ENCODE results near the gene OR10D3. TPM values are rescaled to one million over a fixed set of nuclear protein-coding genes. Genes with fewer than 3 reads are reported as not detected.

OR10D3 gene
- total and polyA plus RNA-seq, 11 donors = not detected

DNA sequence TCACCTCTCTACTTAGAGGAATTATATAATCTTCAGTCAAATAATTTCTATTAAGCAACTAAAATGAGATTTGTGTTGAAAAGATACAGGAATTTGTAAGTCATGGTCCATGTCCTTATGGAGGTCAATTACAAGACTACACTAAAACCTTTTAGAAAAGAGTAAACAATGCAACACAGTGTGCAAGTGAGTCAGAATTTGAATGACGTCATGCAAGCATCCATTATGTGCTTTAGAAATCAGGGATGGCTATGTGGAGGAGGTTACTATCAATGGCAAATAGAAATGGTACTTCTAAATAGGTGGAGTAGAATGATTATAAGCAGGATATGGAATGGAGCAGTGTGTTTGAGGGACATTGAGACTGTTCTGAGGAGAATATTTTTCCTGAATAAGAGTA lies 16.6 kb downstream of the OR10D3 start:
- no peaks in the 10 kb centered on the region for H3K36me3 ChIP-seq
- ATAC-seq (no peak), DNase-seq (no peak)
- no peaks in the 10 kb centered on the region for H3K27me3 ChIP-seq
- H3K4me3 ChIP-seq = no peak overlapping the region
- no peak for TF ChIP-seq POLR2A (IDR thresholded peaks at IDR 0.05)
- TF ChIP-seq, protein P1, sequence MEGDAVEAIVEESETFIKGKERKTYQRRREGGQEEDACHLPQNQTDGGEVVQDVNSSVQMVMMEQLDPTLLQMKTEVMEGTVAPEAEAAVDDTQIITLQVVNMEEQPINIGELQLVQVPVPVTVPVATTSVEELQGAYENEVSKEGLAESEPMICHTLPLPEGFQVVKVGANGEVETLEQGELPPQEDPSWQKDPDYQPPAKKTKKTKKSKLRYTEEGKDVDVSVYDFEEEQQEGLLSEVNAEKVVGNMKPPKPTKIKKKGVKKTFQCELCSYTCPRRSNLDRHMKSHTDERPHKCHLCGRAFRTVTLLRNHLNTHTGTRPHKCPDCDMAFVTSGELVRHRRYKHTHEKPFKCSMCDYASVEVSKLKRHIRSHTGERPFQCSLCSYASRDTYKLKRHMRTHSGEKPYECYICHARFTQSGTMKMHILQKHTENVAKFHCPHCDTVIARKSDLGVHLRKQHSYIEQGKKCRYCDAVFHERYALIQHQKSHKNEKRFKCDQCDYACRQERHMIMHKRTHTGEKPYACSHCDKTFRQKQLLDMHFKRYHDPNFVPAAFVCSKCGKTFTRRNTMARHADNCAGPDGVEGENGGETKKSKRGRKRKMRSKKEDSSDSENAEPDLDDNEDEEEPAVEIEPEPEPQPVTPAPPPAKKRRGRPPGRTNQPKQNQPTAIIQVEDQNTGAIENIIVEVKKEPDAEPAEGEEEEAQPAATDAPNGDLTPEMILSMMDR (IDR thresholded peaks at IDR 0.05) = no peak
- H3K27ac ChIP-seq = no peak overlapping the region
- intact Hi-C loops (cut with DNase I) = loop anchor here in 4 of 10 donors (5.0 to 10.0 kb wide), 2 partner anchors 125 to 127 kb away; no protein-coding TSS in a partner anchor
- H3K4me1 ChIP-seq = peaks cover 0 to 3% (median 0%) of the 10 kb centered on the region in 12 donors
- no peaks in the 10 kb centered on the region for H3K9me3 ChIP-seq
- WGBS, 4 donors = 53 to 67% (median 66%) methylated on average over 1 of the region's 1 CpG

DNA sequence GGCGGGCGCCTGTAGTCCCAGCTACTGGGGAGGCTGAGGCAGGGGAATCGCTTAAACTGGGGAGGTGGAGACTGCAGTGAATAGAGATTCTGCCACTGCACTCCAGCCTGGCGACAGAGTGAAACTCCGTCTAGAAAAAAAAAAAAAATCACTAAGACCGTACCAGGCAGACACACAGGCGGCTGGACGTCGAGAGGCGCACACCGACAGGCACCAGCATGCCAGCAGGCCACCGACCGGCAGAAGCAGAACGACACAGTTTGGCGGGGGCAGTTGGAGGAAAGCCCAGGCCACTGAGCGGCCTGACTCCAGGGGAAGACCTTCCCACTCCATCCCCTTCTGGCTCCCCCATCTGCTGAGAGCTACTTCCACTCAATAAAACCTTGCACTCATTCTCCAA lies 17.5 kb downstream of the OR10D3 start:
- DNase-seq (no peak), ATAC-seq (no peak)
- TF ChIP-seq, protein P1 (IDR thresholded peaks at IDR 0.05) = no peak
- no peak for TF ChIP-seq POLR2A (IDR thresholded peaks at IDR 0.05)
- no peak overlapping the region for H3K27ac ChIP-seq
- H3K27me3 ChIP-seq = no peaks in the 10 kb centered on the region
- no peaks in the 10 kb centered on the region for H3K4me1 ChIP-seq
- intact Hi-C loops (cut with DNase I) = no loop called here
- H3K36me3 ChIP-seq = no peaks in the 10 kb centered on the region
- WGBS, 4 donors = 91 to 94% (median 93%) methylated on average over 16 of the region's 16 CpGs
- H3K4me3 ChIP-seq = no peak overlapping the region
- H3K9me3 ChIP-seq = no peaks in the 10 kb centered on the region

DNA sequence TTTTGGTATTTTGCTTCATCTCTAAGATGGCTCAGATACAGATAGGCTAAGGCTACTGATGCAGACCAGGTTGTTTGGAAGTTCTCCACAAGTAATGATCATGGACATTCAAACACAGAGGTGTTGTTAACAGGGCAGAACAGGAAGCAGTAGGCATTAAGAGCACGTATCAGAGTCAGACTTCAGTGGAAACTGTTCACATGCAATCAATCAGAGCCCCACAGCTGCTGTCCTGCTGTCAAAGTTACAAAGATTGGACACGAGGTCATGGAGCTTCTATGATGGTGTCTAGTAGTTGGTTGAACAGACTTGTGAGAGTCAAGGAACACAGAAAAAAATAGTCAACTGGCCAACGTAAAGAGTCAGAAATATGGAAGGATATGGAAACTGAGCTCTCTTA lies 19.8 kb downstream of the OR10D3 start:
- intact Hi-C loops (cut with DNase I) = no loop called here
- Histone ChIP-seq H3K36me3 (no peaks in the 10 kb centered on the region), H3K27me3 (no peaks in the 10 kb centered on the region), H3K27ac (no peak overlapping the region), H3K4me3 (no peak overlapping the region), H3K4me1 (no peaks in the 10 kb centered on the region), H3K9me3 (no peaks in the 10 kb centered on the region)
- ATAC-seq (no peak), DNase-seq (no peak)
- TF ChIP-seq, protein P1 (IDR thresholded peaks at IDR 0.05) = no peak
- no peak for TF ChIP-seq POLR2A (IDR thresholded peaks at IDR 0.05)
- 34 to 56% (median 49%) methylated on average over 3 of the region's 3 CpGs for WGBS, 4 donors

DNA sequence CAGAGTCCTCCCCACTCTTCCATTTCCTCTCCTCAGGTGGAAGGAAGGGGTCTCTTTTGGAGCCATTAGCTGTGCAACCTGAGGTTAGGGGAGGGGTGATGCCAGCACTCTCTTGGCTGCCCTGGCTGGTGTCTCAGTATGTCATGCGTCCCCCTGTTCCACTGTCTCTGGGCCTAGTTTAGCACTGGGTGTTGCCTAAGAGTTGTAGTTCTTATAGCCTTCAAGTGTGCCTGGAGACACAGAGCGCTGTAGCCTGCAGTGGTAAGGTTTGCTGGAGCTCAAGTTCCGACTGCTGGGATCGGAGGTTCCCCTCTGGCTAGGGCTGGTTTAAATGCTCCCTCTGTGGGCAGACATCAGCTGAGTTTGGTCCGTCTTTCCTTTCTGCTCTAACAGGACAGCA lies 20.9 kb downstream of the OR10D3 start:
- Histone ChIP-seq H3K27me3 (peaks cover 0 to under 1% (median 0%) of the 10 kb centered on the region in 9 donors), H3K4me3 (no peak overlapping the region), H3K36me3 (no peaks in the 10 kb centered on the region), H3K9me3 (no peaks in the 10 kb centered on the region), H3K27ac (no peak overlapping the region), H3K4me1 (no peaks in the 10 kb centered on the region)
- TF ChIP-seq POLR2A (IDR thresholded peaks at IDR 0.05) = no peak
- TF ChIP-seq, protein P1 (IDR thresholded peaks at IDR 0.05) = no peak
- 77 to 84% (median 83%) methylated on average over 5 of the region's 5 CpGs for WGBS, 4 donors
- no peak for DNase-seq
- intact Hi-C loops (cut with DNase I) = no loop called here
- no peak for ATAC-seq

Measured in heart left ventricle (tissue), 16 donors.